ENCODE measurements around the gene HEATR5A. TPM values are rescaled to one million over a fixed set of nuclear protein-coding genes. Genes with fewer than 3 reads are reported as not detected.

The HEATR5A gene
- total and polyA plus RNA-seq, 2 of the 13 experiments (the other 11 are each of a cell fraction or from before 2014, with no cell fraction given), result 36.4 to 105 TPM

GRCh38 chr14:31261523-31261858 lies 158.9 kb downstream of the HEATR5A start:
- no peak for FAIRE-seq
- TF ChIP-seq PRPF4 (IDR thresholded peaks at IDR 0.05; ENCODE audit: low read depth, low read length, poor library complexity, severe bottlenecking), result peak; percentile 85
- TF ChIP-seq ZFP91 (CRISPR knock-in tag; IDR thresholded peaks at IDR 0.05; ENCODE audit: borderline replicate concordance), result no peak
- no peak for TF ChIP-seq GZF1 (CRISPR knock-in tag; IDR thresholded peaks at IDR 0.05)
- TF ChIP-seq ZNF749 (CRISPR knock-in tag; IDR thresholded peaks at IDR 0.05; ENCODE audit: borderline replicate concordance), result no peak
- TF ChIP-seq NPAS2 (CRISPR knock-in tag; IDR thresholded peaks at IDR 0.05; ENCODE audit: borderline replicate concordance), result no peak
- TF ChIP-seq ZNF446 (CRISPR knock-in tag; IDR thresholded peaks at IDR 0.05), result no peak
- no peak for TF ChIP-seq ZNF256 (CRISPR knock-in tag; conservative IDR thresholded peaks at IDR 0.05)
- TF ChIP-seq ZNF660 (CRISPR knock-in tag; IDR thresholded peaks at IDR 0.05; ENCODE audit: borderline replicate concordance, low read depth), result no peak
- no peak for TF ChIP-seq TCF7L2 (IDR thresholded peaks at IDR 0.05; ENCODE audit: low read depth, low read length)
- TF ChIP-seq GATA4 (IDR thresholded peaks at IDR 0.05; ENCODE audit: borderline replicate concordance, low read depth), result no peak
- TF ChIP-seq XRCC5 (optimal IDR thresholded peaks at IDR 0.05; ENCODE audit: low read length), result no peak
- no peak for TF ChIP-seq GTF3A (CRISPR knock-in tag; conservative IDR thresholded peaks at IDR 0.05)
- peak; percentile 7; the same call in 1 of the 2 replicates for TF ChIP-seq MXD3 (CRISPR knock-in tag; IDR thresholded peaks at IDR 0.05)
- TF ChIP-seq BHLHE40 (IDR thresholded peaks at IDR 0.05; ENCODE audit: low read length), result no peak
- TF ChIP-seq ZFP90 (CRISPR knock-in tag; IDR thresholded peaks at IDR 0.05; ENCODE audit: borderline replicate concordance), result peak; percentile 37; the same call in 1 of the 2 replicates
- TF ChIP-seq ZNF143 (CRISPR knock-in tag; IDR thresholded peaks at IDR 0.05), result no peak
- peak; percentile 1; the same call in 1 of the 2 replicates for TF ChIP-seq SATB2 (CRISPR knock-in tag; IDR thresholded peaks at IDR 0.05)
- peak; percentile 18 for TF ChIP-seq PCBP2 (optimal IDR thresholded peaks at IDR 0.05; ENCODE audit: low read depth, low read length, poor library complexity, severe bottlenecking)
- TF ChIP-seq ZSCAN31 (CRISPR knock-in tag; IDR thresholded peaks at IDR 0.05; ENCODE audit: low read depth), result no peak
- no peak for TF ChIP-seq MIER3 (CRISPR knock-in tag; IDR thresholded peaks at IDR 0.05; ENCODE audit: borderline replicate concordance)
- TF ChIP-seq ZBTB38 (CRISPR knock-in tag; IDR thresholded peaks at IDR 0.05), result peak; percentile 88
- no peak for TF ChIP-seq ZNF264 (CRISPR knock-in tag; IDR thresholded peaks at IDR 0.05)
- no peak; the same call in 1 of the 2 replicates for TF ChIP-seq SNAPC2 (CRISPR knock-in tag; IDR thresholded peaks at IDR 0.05)
- no peak for TF ChIP-seq ZNF75D (CRISPR knock-in tag; IDR thresholded peaks at IDR 0.05; ENCODE audit: borderline replicate concordance)
- TF ChIP-seq ZFP62 (CRISPR knock-in tag; IDR thresholded peaks at IDR 0.05), result no peak
- no peak for TF ChIP-seq ZNF3 (CRISPR knock-in tag; IDR thresholded peaks at IDR 0.05)

More at GRCh38 chr14:31261523-31261858, 158.9 kb downstream of the HEATR5A start:
- CTCF ChIA-PET (ENCODE audit: low intra/inter-chr PET ratio, low total read pairs), result interaction anchor here (1.0 to 1.4 kb wide), 2 partner anchors 32 to 54 kb away, joined by 3 to 7 read pairs; partner anchors contain the start of gene HECTD1
- 87% methylated on average over 3 of the region's 3 CpGs for WGBS (ENCODE audit: low lambda C conversion rate)
- no peaks in the 10 kb centered on the region for H3K36me3 ChIP-seq (replicated peaks in 1 of 2; ENCODE audit: control insufficient read depth in 1 of 2, insufficient read depth in 2 of 2, low read length in 2 of 2)
- peak overlapping the region; percentile 17 for H2AFZ ChIP-seq (ENCODE audit: low read length)
- H3K4me1 ChIP-seq (ENCODE audit: insufficient read depth, low read length), result peaks cover 100% of the 10 kb centered on the region
- ATAC-seq (no peak), DNase-seq (ENCODE audit: low spot score) (no peak)
- BruUV-seq (replicated peaks), result TSS peak; percentile 88
- no peak overlapping the region for H3K4me3 ChIP-seq (replicated peaks in 1 of 3; ENCODE audit: insufficient read depth in 1 of 3, low read depth in 2 of 3, low read length in 3 of 3)
- peak overlapping the region; percentile 25 for H3K9ac ChIP-seq (ENCODE audit: insufficient read depth, low read depth, low read length)
- H3K9me3 ChIP-seq (ENCODE audit: low read length), result no peaks in the 10 kb centered on the region
- in situ Hi-C loops (cut with HindIII; ENCODE audit: extremely low pct_ligation_motif_present, low pct_unique_long_range_greater_than_20kb), result loop anchor here (5.0 kb wide), 1 partner anchor 54 kb away; the partner anchor contains the start of gene HECTD1
- intact Hi-C loops (cut with micrococcal nuclease; ENCODE audit: unreplicated experiment), result no loop called here
- no peaks in the 10 kb centered on the region for H3K79me2 ChIP-seq (ENCODE audit: insufficient read depth, low read length)
- H4K20me1 ChIP-seq (ENCODE audit: insufficient read depth, low read length), result no peaks in the 10 kb centered on the region
- peak overlapping the region; percentile 44 for H3K4me2 ChIP-seq (ENCODE audit: low read depth, low read length)
- peak overlapping the region; percentile 89 for H3K27ac ChIP-seq (ENCODE audit: extremely low read length, insufficient read depth, low read length)
- POLR2A ChIA-PET, result interaction anchor here (1.1 to 14.8 kb wide), 11 partner anchors 8 to 235 kb away, joined by 3 to 323 read pairs (median 10); partner anchors contain the start of genes HEATR5A, HECTD1 and STRN3
- H3K27me3 ChIP-seq (ENCODE audit: control insufficient read depth in 1 of 2, insufficient read depth in 2 of 2, low read length in 2 of 2), result no peaks in the 10 kb centered on the region; a peak in 1 of 5 replicates
